ENCODE measurements around the gene SPOUT1. TPM values are rescaled to one million over a fixed set of nuclear protein-coding genes. Genes with fewer than 3 reads are reported as not detected.

The SPOUT1 gene
- total RNA-seq, 4 donors from 2014 or later, result 14.0 to 29.2 (median 20.5) TPM

- Histone ChIP-seq H3K4me3 (no peak overlapping the region), H3K27me3 (no peaks in the 10 kb centered on the region), H3K36me3 (peaks cover 9 to 57% (median 14%) of the 10 kb centered on the region in 3 donors), H3K27ac (no peak overlapping the region), H3K4me1 (peaks cover 0 to 8% (median 0%) of the 10 kb centered on the region in 3 donors), H3K9me3 (no peaks in the 10 kb centered on the region)
- DNase-seq, result no peak
- WGBS, 2 donors, result 85 to 97% methylated on average over 5 to 6 of the region's 12 CpGs
- TF ChIP-seq, protein P1, sequence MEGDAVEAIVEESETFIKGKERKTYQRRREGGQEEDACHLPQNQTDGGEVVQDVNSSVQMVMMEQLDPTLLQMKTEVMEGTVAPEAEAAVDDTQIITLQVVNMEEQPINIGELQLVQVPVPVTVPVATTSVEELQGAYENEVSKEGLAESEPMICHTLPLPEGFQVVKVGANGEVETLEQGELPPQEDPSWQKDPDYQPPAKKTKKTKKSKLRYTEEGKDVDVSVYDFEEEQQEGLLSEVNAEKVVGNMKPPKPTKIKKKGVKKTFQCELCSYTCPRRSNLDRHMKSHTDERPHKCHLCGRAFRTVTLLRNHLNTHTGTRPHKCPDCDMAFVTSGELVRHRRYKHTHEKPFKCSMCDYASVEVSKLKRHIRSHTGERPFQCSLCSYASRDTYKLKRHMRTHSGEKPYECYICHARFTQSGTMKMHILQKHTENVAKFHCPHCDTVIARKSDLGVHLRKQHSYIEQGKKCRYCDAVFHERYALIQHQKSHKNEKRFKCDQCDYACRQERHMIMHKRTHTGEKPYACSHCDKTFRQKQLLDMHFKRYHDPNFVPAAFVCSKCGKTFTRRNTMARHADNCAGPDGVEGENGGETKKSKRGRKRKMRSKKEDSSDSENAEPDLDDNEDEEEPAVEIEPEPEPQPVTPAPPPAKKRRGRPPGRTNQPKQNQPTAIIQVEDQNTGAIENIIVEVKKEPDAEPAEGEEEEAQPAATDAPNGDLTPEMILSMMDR (IDR thresholded peaks at IDR 0.05), result no peak
- no peak for TF ChIP-seq POLR2A (IDR thresholded peaks at IDR 0.05)
- intact Hi-C loops (cut with DNase I), result no loop called here
Measured at GRCh38 chr9:128809036-128809599, 20.5 kb downstream of the SPOUT1 start.

GRCh38 chr9:128808543-128808942, 21.1 kb downstream of the SPOUT1 start:
- WGBS, 2 donors, result 76 to 95% methylated on average over 2 to 3 of the region's 3 CpGs
- no peak for DNase-seq
- peaks cover 14 to 63% (median 15%) of the 10 kb centered on the region in 3 donors for H3K36me3 ChIP-seq

GRCh38 chr9:128807827-128808226, 21.8 kb downstream of the SPOUT1 start:
- Histone ChIP-seq H3K4me1 (peaks cover 0 to 8% (median 0%) of the 10 kb centered on the region in 3 donors), H3K9me3 (no peaks in the 10 kb centered on the region), H3K27ac (no peak overlapping the region), H3K4me3 (no peak overlapping the region), H3K36me3 (peaks cover 14 to 70% (median 21%) of the 10 kb centered on the region in 3 donors), H3K27me3 (no peaks in the 10 kb centered on the region)
- TF ChIP-seq POLR2A (IDR thresholded peaks at IDR 0.05), result no peak
- TF ChIP-seq, protein P1 (IDR thresholded peaks at IDR 0.05), result no peak
- intact Hi-C loops (cut with DNase I), result no loop called here
- DNase-seq, result no peak
- WGBS, 2 donors, result 88% methylated on average over 7 of the region's 14 CpGs; no CpG with 5 or more reads in 1 of the 2 donors

More at GRCh38 chr9:128808543-128808942, 21.1 kb downstream of the SPOUT1 start:
- Histone ChIP-seq H3K27ac (no peak overlapping the region), H3K4me3 (no peak overlapping the region), H3K9me3 (no peaks in the 10 kb centered on the region), H3K27me3 (no peaks in the 10 kb centered on the region), H3K4me1 (peaks cover 0 to 8% (median 0%) of the 10 kb centered on the region in 3 donors)
- intact Hi-C loops (cut with DNase I), result no loop called here
- TF ChIP-seq, protein P1 (IDR thresholded peaks at IDR 0.05), result no peak
- no peak for TF ChIP-seq POLR2A (IDR thresholded peaks at IDR 0.05)

DNA sequence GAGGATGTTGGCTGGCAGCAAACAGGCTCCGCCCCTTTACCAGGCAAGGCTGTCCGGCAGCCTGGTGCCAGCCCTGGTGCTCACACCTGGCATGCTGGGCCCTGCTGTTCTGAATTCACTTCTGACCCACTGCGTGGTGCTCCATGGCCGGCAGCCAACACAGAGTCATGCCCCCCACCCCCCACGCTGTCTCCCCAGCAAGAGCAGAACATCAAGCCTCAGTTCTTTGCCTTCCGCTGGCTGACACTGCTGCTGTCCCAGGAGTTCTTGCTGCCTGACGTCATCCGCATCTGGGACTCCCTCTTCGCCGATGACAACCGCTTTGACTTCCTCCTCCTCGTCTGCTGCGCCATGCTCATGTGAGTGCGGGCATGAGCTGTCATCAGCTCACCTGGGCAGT, 23.9 kb downstream of the SPOUT1 start:
- WGBS, 2 donors, result 63 to 90% methylated on average over 7 to 11 of the region's 14 CpGs
- Histone ChIP-seq H3K4me1 (peaks cover 0 to under 1% (median 0%) of the 10 kb centered on the region in 3 donors), H3K27ac (no peak overlapping the region), H3K4me3 (no peak overlapping the region), H3K27me3 (no peaks in the 10 kb centered on the region), H3K36me3 (peaks cover 14 to 92% (median 25%) of the 10 kb centered on the region in 3 donors), H3K9me3 (no peaks in the 10 kb centered on the region)
- intact Hi-C loops (cut with DNase I), result no loop called here
- no peak for DNase-seq
- TF ChIP-seq, protein P1 (IDR thresholded peaks at IDR 0.05), result no peak
- TF ChIP-seq POLR2A (IDR thresholded peaks at IDR 0.05), result no peak

- DNase-seq, result no peak
- Histone ChIP-seq H3K36me3 (peaks cover 16 to 100% (median 56%) of the 10 kb centered on the region in 3 donors), H3K27me3 (no peaks in the 10 kb centered on the region), H3K9me3 (no peaks in the 10 kb centered on the region), H3K4me1 (no peaks in the 10 kb centered on the region), H3K27ac (no peak overlapping the region), H3K4me3 (no peak overlapping the region)
- intact Hi-C loops (cut with DNase I), result no loop called here
- TF ChIP-seq POLR2A (IDR thresholded peaks at IDR 0.05), result no peak
- TF ChIP-seq, protein P1 (IDR thresholded peaks at IDR 0.05), result no peak
- 96 to 97% methylated on average over 4 of the region's 4 CpGs for WGBS, 2 donors
Measured at GRCh38 chr9:128802482-128802881, 27.1 kb downstream of the SPOUT1 start.
